Right lobe of liver (tissue), 4 donors: ENCODE data around the gene GRIPAP1.

Experiments
- CTCF ChIP-seq, 4 donors: fragments of 200-600 bp in 3 of 4; fragments of 450-650 bp in 1 of 4; IDR thresholded peaks; one replicate each; pipeline versions ENCODE4 v1.5.1 to v1.8.0; 2016 to 2022; ENCODE audit warnings: antibody characterized with exemption in 4 of 4, mild to moderate bottlenecking in 2 of 4
- POLR2A ChIP-seq: fragments of 450-650 bp; IDR thresholded peaks from one replicate; pipeline ENCODE4 v1.6.1; 2017; ENCODE audit warnings: antibody characterized with exemption, mild to moderate bottlenecking
- donor health status: DM: no; HTN: no; CAD: no.
- donor health status: DM: no; HTN: no; CAD: no.
- donor health status: DM: no; HTN: yes; CAD: no.

- TF ChIP-seq CTCF (IDR thresholded peaks at IDR 0.05): no peak
- TF ChIP-seq POLR2A: no peak
Measured at GRCh38 chrX:48935301-48935670, 66.8 kb downstream of the GRIPAP1 start.
